Liver (tissue), 9 donors: ENCODE data around the gene ARID3B. TPM values are rescaled to one million over a fixed set of nuclear protein-coding genes. Genes with fewer than 3 reads are reported as not detected.
A peak's percentile ranks its signal among the peaks of the same experiment; 100 is the strongest.

ENCODE experiments used
- DNase-seq: peaks from one replicate; pipeline ENCODE4 v3.0.0-alpha.2; 2017; ENCODE audit warnings: low spot score
- H3K27ac ChIP-seq, 2 donors: one replicate each; pipeline ENCODE4 v1.7.0; 2013; ENCODE audit warnings: inconsistent platforms in 2 of 2, low read length in 2 of 2, control low read depth in 1 of 2, low read depth in 1 of 2, mild to moderate bottlenecking in 1 of 2
- H3K27me3 ChIP-seq, 4 donors: one replicate each; pipeline versions ENCODE4 v1.6.1 to v1.7.0; 2013; ENCODE audit warnings: low read length in 3 of 4, inconsistent platforms in 1 of 4, mild to moderate bottlenecking in 1 of 4, moderate library complexity in 1 of 4; ENCODE audit not compliant: control insufficient read depth in 4 of 4, insufficient read depth in 4 of 4
- H3K36me3 ChIP-seq, 4 donors: one replicate each; pipeline versions ENCODE4 v1.6.1 to v1.7.0; 2013; ENCODE audit warnings: low read length in 3 of 4, mild to moderate bottlenecking in 3 of 4, low read depth in 1 of 4, moderate library complexity in 1 of 4; ENCODE audit not compliant: control insufficient read depth in 4 of 4, insufficient read depth in 3 of 4
- H3K4me1 ChIP-seq, 4 donors: one replicate each; pipeline versions ENCODE4 v1.6.1 to v1.7.0; 2013; ENCODE audit warnings: low read length in 3 of 4, mild to moderate bottlenecking in 3 of 4, moderate library complexity in 1 of 4; ENCODE audit not compliant: control insufficient read depth in 4 of 4, insufficient read depth in 4 of 4
- H3K4me3 ChIP-seq, 3 donors: one replicate each; pipeline versions ENCODE4 v1.6.1 to v1.7.0; 2013; ENCODE audit warnings: low read length in 3 of 3, control low read depth in 1 of 3, low read depth in 1 of 3, mild to moderate bottlenecking in 1 of 3
- H3K9ac ChIP-seq, 2 donors: one replicate each; pipeline ENCODE4 v1.7.0; 2013; ENCODE audit warnings: low read length in 2 of 2, mild to moderate bottlenecking in 2 of 2, moderate library complexity in 2 of 2, control low read depth in 1 of 2, low read depth in 1 of 2
- H3K9me3 ChIP-seq, 4 donors: one replicate each; pipeline versions ENCODE4 v1.6.1 to v1.7.0; 2013; ENCODE audit warnings: low read length in 3 of 4; ENCODE audit not compliant: control insufficient read depth in 4 of 4
- EGR1 ChIP-seq, 2 donors: IDR thresholded peaks; 2 replicates each; pipeline ENCODE4 v1.6.1; 2016 to 2018; ENCODE audit warnings: antibody characterized with exemption in 2 of 2, low read depth in 2 of 2
- FOXA1 ChIP-seq: IDR thresholded peaks from 2 replicates; pipeline ENCODE4 v1.6.1; 2016; ENCODE audit warnings: antibody characterized with exemption
- FOXA2 ChIP-seq: IDR thresholded peaks from 2 replicates; pipeline ENCODE4 v1.6.1; 2016; ENCODE audit warnings: antibody characterized with exemption
- GABPA ChIP-seq, 2 donors: IDR thresholded peaks in 1 of 2; conservative IDR thresholded peaks in 1 of 2; 2 replicates each; pipeline ENCODE4 v1.6.1; 2016; ENCODE audit warnings: antibody characterized with exemption in 2 of 2, mild to moderate bottlenecking in 1 of 2, moderate library complexity in 1 of 2
- HNF4A ChIP-seq, 2 donors: conservative IDR thresholded peaks; 2 replicates each; pipeline ENCODE4 v1.6.1; 2016; ENCODE audit warnings: antibody characterized with exemption in 2 of 2, mild to moderate bottlenecking in 2 of 2
- HNF4G ChIP-seq: IDR thresholded peaks from 2 replicates; pipeline ENCODE4 v1.6.1; 2016; ENCODE audit warnings: antibody characterized with exemption
- JUND ChIP-seq, 2 donors: IDR thresholded peaks; 2 replicates each; pipeline ENCODE4 v1.6.1; 2016; ENCODE audit warnings: antibody characterized with exemption in 2 of 2
- RAD21 ChIP-seq, 2 donors: IDR thresholded peaks; 2 replicates each; pipeline ENCODE4 v1.6.1; 2016; ENCODE audit warnings: antibody characterized with exemption in 2 of 2, mild to moderate bottlenecking in 2 of 2
- SP1 ChIP-seq: IDR thresholded peaks from 2 replicates; pipeline ENCODE4 v1.6.1; 2018; ENCODE audit warnings: antibody characterized with exemption, mild to moderate bottlenecking
- TAF1 ChIP-seq: conservative IDR thresholded peaks from 2 replicates; pipeline ENCODE4 v1.6.1; 2016; ENCODE audit warnings: antibody characterized with exemption, mild to moderate bottlenecking
- YY1 ChIP-seq: IDR thresholded peaks from 2 replicates; pipeline ENCODE4 v1.6.1; 2016; ENCODE audit warnings: antibody characterized with exemption, mild to moderate bottlenecking
- WGBS: extraction: QIAGEN DNeasy Blood & Tissue Kit; methylation state at CpG from one replicate; pipeline ENCODE4 v1.1.7; 2013; 5-methylcytosine and 5-hydroxymethylcytosine counted together
- polyA plus RNA-seq, 2 donors: library from polyadenylated mRNA; stranded (reverse) in 1 of 2; unstranded in 1 of 2; fragments of 200-250 nt in 1 of 2; fragments of >200 nt in 1 of 2; fragmentation: Nextera tagmentation in 1 of 2; extraction: Ambion mirVana in 1 of 2; gene quantifications; one replicate each; pipeline versions ENCODE4 v1.2.1 to v1.2.3, GENCODE V29; 2013 to 2015
- total RNA-seq, 2 donors: library from RNA; depleted of rRNA; stranded (reverse); fragments of >200 nt; gene quantifications; one replicate each; pipeline ENCODE4 v1.2.3, GENCODE V29; 2014
- TF ChIP-seq, protein P1 (sequence below): IDR thresholded peaks from 2 replicates; pipeline ENCODE4 v1.6.1; 2016; ENCODE audit warnings: antibody characterized with exemption
- TF ChIP-seq, protein P2 (sequence below): fragments of 150-350 bp; IDR thresholded peaks from 2 replicates; pipeline ENCODE4 v1.5.1; 2017; ENCODE audit warnings: improper control_type of control experiment, low read depth, low read length; ENCODE audit not compliant: missing input control
- TF ChIP-seq, protein P3 (sequence below): IDR thresholded peaks from 2 replicates; pipeline ENCODE4 v1.6.1; 2016; ENCODE audit warnings: antibody characterized with exemption
- TF ChIP-seq, protein P4 (sequence below): IDR thresholded peaks from 2 replicates; pipeline ENCODE4 v1.6.1; 2016; ENCODE audit warnings: antibody characterized with exemption, mild to moderate bottlenecking
- TF ChIP-seq, protein P5 (sequence below): IDR thresholded peaks from 2 replicates; pipeline ENCODE4 v1.6.1; 2016; ENCODE audit warnings: antibody characterized with exemption
- donor health status: healthy.
- donor health status: healthy.
- donor health status: healthy.
- donor health status: healthy.
- donor health status: healthy.

Gene ARID3B
- total and polyA plus RNA-seq, 4 donors, result 1.4 to 6.6 (median 2.7) TPM

DNA sequence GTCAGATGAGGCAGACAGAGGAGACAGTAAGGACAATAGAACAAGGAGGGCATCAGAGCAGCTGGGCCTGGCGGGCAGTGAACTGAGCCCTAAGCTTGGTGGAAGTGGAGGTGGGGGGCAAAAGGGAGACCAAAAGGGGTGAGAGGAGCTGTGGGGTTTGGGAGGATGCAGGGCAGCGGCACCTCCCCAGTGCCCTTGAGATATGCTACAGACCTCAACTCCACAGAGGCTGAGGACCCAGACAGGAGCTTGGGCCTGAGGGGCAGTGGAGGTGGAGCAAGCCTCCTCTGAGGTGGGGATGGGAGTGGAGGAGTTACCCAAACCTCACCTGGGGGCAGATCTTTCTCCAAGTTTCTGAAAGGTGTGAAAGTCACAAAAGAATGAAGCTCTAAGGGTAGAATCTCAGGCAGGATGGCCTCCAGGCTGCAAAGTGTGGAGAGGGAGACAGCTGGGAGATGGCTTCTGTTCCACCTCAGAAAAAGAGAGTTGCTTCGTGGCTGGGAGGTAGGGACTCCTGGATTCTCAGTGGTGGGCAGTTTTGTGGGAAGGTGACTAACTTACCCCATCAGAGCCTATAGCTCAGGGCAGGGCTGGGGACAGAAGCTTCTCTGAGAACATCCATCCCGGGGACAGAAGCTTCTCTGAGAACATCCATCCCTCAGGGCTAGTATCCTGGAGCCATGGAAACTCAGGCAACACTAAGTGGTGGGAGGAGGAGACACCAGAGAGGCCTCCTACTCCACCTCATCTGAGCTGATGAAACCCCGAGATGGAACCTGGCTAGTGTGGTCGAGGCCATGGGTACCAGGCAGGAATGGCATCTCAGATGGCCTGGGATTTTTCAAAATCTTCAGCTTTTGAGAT lies 72.3 kb downstream of the ARID3B start:
- Histone ChIP-seq H3K27me3 (no peaks in the 10 kb centered on the region), H3K9me3 (no peaks in the 10 kb centered on the region), H3K4me3 (no peak overlapping the region), H3K27ac (no peak overlapping the region), H3K9ac (no peak overlapping the region), H3K4me1 (peaks cover 8 to 26% (median 21%) of the 10 kb centered on the region in 4 donors), H3K36me3 (no peaks in the 10 kb centered on the region)
- TF ChIP-seq RAD21 (IDR thresholded peaks at IDR 0.05) (no peak), YY1 (no peak), HNF4G (no peak), JUND (IDR thresholded peaks at IDR 0.05) (no peak), HNF4A (conservative IDR thresholded peaks at IDR 0.05) (no peak), EGR1 (IDR thresholded peaks at IDR 0.05; ENCODE audit: low read depth in 2 of 2) (no peak), FOXA2 (no peak), SP1 (no peak), TAF1 (no peak)
- TF ChIP-seq, protein P1, sequence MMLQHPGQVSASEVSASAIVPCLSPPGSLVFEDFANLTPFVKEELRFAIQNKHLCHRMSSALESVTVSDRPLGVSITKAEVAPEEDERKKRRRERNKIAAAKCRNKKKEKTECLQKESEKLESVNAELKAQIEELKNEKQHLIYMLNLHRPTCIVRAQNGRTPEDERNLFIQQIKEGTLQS, result no peak
- TF ChIP-seq, protein P2, sequence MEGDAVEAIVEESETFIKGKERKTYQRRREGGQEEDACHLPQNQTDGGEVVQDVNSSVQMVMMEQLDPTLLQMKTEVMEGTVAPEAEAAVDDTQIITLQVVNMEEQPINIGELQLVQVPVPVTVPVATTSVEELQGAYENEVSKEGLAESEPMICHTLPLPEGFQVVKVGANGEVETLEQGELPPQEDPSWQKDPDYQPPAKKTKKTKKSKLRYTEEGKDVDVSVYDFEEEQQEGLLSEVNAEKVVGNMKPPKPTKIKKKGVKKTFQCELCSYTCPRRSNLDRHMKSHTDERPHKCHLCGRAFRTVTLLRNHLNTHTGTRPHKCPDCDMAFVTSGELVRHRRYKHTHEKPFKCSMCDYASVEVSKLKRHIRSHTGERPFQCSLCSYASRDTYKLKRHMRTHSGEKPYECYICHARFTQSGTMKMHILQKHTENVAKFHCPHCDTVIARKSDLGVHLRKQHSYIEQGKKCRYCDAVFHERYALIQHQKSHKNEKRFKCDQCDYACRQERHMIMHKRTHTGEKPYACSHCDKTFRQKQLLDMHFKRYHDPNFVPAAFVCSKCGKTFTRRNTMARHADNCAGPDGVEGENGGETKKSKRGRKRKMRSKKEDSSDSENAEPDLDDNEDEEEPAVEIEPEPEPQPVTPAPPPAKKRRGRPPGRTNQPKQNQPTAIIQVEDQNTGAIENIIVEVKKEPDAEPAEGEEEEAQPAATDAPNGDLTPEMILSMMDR, result no peak
- 70% methylated on average over 6 of the region's 6 CpGs for WGBS
- no peak for DNase-seq

DNA sequence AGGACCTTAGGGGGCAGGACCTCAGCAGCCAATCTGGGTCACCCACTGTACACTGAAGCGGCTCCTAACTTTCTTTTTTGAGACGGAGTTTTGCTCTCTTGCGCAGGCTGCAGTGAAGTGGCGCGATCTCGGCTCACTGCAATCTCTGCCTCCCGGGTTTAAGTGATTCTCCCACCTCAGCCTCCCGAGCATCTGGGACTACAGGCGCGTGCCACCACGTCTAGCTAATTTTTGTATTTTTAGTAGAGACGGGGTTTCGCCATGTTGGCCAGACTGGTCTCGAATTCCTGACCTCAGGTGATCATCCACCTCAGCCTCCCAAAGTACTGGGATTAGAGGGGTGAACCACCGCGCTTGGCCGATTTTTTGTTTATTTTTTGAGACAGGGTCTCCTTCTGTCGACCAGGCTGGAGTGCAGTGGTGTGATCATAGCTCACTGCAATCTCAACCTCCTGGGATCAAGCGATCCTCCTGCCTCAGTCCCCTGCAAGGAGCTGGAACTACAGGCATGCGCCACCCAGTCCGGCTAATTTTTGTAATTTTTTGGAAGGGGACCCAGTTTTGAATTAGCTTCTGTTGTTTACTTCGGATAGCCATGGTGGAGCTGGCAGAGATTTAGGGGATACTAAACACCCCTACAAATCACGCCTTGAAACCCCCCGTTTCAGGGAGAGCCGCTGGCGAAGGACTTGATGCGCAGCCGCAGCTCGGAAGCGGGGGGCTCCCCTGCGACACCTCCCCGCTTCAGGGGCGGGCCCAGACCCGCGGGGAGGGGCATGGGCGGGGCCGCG lies 73.1 kb downstream of the ARID3B start:
- no peak overlapping the region for H3K9ac ChIP-seq
- H3K27me3 ChIP-seq, result no peaks in the 10 kb centered on the region
- peak overlapping the region; percentile 38 to 79 (median 76) for H3K4me3 ChIP-seq
- H3K4me1 ChIP-seq, result peaks cover 9 to 31% (median 25%) of the 10 kb centered on the region in 4 donors
- peaks cover 0 to 2% (median under 1%) of the 10 kb centered on the region in 4 donors for H3K36me3 ChIP-seq
- TF ChIP-seq JUND (IDR thresholded peaks at IDR 0.05) (no peak), YY1 (no peak), FOXA1 (no peak), GABPA (IDR thresholded peaks at IDR 0.05 in 1 of 2, conservative IDR thresholded peaks at IDR 0.05 in 1 of 2) (no peak), HNF4A (conservative IDR thresholded peaks at IDR 0.05) (no peak)
- TF ChIP-seq, protein P3, sequence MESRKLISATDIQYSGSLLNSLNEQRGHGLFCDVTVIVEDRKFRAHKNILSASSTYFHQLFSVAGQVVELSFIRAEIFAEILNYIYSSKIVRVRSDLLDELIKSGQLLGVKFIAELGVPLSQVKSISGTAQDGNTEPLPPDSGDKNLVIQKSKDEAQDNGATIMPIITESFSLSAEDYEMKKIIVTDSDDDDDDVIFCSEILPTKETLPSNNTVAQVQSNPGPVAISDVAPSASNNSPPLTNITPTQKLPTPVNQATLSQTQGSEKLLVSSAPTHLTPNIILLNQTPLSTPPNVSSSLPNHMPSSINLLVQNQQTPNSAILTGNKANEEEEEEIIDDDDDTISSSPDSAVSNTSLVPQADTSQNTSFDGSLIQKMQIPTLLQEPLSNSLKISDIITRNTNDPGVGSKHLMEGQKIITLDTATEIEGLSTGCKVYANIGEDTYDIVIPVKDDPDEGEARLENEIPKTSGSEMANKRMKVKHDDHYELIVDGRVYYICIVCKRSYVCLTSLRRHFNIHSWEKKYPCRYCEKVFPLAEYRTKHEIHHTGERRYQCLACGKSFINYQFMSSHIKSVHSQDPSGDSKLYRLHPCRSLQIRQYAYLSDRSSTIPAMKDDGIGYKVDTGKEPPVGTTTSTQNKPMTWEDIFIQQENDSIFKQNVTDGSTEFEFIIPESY, result no peak
- TF ChIP-seq, protein P1, result no peak
- TF ChIP-seq, protein P4, sequence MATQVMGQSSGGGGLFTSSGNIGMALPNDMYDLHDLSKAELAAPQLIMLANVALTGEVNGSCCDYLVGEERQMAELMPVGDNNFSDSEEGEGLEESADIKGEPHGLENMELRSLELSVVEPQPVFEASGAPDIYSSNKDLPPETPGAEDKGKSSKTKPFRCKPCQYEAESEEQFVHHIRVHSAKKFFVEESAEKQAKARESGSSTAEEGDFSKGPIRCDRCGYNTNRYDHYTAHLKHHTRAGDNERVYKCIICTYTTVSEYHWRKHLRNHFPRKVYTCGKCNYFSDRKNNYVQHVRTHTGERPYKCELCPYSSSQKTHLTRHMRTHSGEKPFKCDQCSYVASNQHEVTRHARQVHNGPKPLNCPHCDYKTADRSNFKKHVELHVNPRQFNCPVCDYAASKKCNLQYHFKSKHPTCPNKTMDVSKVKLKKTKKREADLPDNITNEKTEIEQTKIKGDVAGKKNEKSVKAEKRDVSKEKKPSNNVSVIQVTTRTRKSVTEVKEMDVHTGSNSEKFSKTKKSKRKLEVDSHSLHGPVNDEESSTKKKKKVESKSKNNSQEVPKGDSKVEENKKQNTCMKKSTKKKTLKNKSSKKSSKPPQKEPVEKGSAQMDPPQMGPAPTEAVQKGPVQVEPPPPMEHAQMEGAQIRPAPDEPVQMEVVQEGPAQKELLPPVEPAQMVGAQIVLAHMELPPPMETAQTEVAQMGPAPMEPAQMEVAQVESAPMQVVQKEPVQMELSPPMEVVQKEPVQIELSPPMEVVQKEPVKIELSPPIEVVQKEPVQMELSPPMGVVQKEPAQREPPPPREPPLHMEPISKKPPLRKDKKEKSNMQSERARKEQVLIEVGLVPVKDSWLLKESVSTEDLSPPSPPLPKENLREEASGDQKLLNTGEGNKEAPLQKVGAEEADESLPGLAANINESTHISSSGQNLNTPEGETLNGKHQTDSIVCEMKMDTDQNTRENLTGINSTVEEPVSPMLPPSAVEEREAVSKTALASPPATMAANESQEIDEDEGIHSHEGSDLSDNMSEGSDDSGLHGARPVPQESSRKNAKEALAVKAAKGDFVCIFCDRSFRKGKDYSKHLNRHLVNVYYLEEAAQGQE, result no peak
- TF ChIP-seq, protein P5, sequence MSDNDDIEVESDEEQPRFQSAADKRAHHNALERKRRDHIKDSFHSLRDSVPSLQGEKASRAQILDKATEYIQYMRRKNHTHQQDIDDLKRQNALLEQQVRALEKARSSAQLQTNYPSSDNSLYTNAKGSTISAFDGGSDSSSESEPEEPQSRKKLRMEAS, result no peak
- no peaks in the 10 kb centered on the region for H3K9me3 ChIP-seq
- WGBS, result 34% methylated on average over 38 of the region's 38 CpGs
- DNase-seq, result no peak
- H3K27ac ChIP-seq, result peak overlapping the region; percentile 92 to 95
